Liver (tissue), 9 donors: Measurements from ENCODE around the gene TNPO3. TPM values are rescaled to one million over a fixed set of nuclear protein-coding genes. Genes with fewer than 3 reads are reported as not detected.

Source experiments
- DNase-seq: peaks from one replicate; pipeline ENCODE4 v3.0.0-alpha.2; 2017; ENCODE audit warnings: low spot score
- H3K27ac ChIP-seq, 2 donors: one replicate each; pipeline ENCODE4 v1.7.0; 2013; ENCODE audit warnings: inconsistent platforms in 2 of 2, low read length in 2 of 2, control low read depth in 1 of 2, low read depth in 1 of 2, mild to moderate bottlenecking in 1 of 2
- H3K27me3 ChIP-seq, 4 donors: one replicate each; pipeline versions ENCODE4 v1.6.1 to v1.7.0; 2013; ENCODE audit warnings: low read length in 3 of 4, inconsistent platforms in 1 of 4, mild to moderate bottlenecking in 1 of 4, moderate library complexity in 1 of 4; ENCODE audit not compliant: control insufficient read depth in 4 of 4, insufficient read depth in 4 of 4
- H3K36me3 ChIP-seq, 4 donors: one replicate each; pipeline versions ENCODE4 v1.6.1 to v1.7.0; 2013; ENCODE audit warnings: low read length in 3 of 4, mild to moderate bottlenecking in 3 of 4, low read depth in 1 of 4, moderate library complexity in 1 of 4; ENCODE audit not compliant: control insufficient read depth in 4 of 4, insufficient read depth in 3 of 4
- H3K4me1 ChIP-seq, 4 donors: one replicate each; pipeline versions ENCODE4 v1.6.1 to v1.7.0; 2013; ENCODE audit warnings: low read length in 3 of 4, mild to moderate bottlenecking in 3 of 4, moderate library complexity in 1 of 4; ENCODE audit not compliant: control insufficient read depth in 4 of 4, insufficient read depth in 4 of 4
- H3K4me3 ChIP-seq, 3 donors: one replicate each; pipeline versions ENCODE4 v1.6.1 to v1.7.0; 2013; ENCODE audit warnings: low read length in 3 of 3, control low read depth in 1 of 3, low read depth in 1 of 3, mild to moderate bottlenecking in 1 of 3
- H3K9ac ChIP-seq, 2 donors: one replicate each; pipeline ENCODE4 v1.7.0; 2013; ENCODE audit warnings: low read length in 2 of 2, mild to moderate bottlenecking in 2 of 2, moderate library complexity in 2 of 2, control low read depth in 1 of 2, low read depth in 1 of 2
- H3K9me3 ChIP-seq, 4 donors: one replicate each; pipeline versions ENCODE4 v1.6.1 to v1.7.0; 2013; ENCODE audit warnings: low read length in 3 of 4; ENCODE audit not compliant: control insufficient read depth in 4 of 4
- EGR1 ChIP-seq, 2 donors: IDR thresholded peaks; 2 replicates each; pipeline ENCODE4 v1.6.1; 2016 to 2018; ENCODE audit warnings: antibody characterized with exemption in 2 of 2, low read depth in 2 of 2
- FOXA1 ChIP-seq: IDR thresholded peaks from 2 replicates; pipeline ENCODE4 v1.6.1; 2016; ENCODE audit warnings: antibody characterized with exemption
- FOXA2 ChIP-seq: IDR thresholded peaks from 2 replicates; pipeline ENCODE4 v1.6.1; 2016; ENCODE audit warnings: antibody characterized with exemption
- GABPA ChIP-seq, 2 donors: IDR thresholded peaks in 1 of 2; conservative IDR thresholded peaks in 1 of 2; 2 replicates each; pipeline ENCODE4 v1.6.1; 2016; ENCODE audit warnings: antibody characterized with exemption in 2 of 2, mild to moderate bottlenecking in 1 of 2, moderate library complexity in 1 of 2
- HNF4A ChIP-seq, 2 donors: conservative IDR thresholded peaks; 2 replicates each; pipeline ENCODE4 v1.6.1; 2016; ENCODE audit warnings: antibody characterized with exemption in 2 of 2, mild to moderate bottlenecking in 2 of 2
- HNF4G ChIP-seq: IDR thresholded peaks from 2 replicates; pipeline ENCODE4 v1.6.1; 2016; ENCODE audit warnings: antibody characterized with exemption
- JUND ChIP-seq, 2 donors: IDR thresholded peaks; 2 replicates each; pipeline ENCODE4 v1.6.1; 2016; ENCODE audit warnings: antibody characterized with exemption in 2 of 2
- NR2F2 ChIP-seq: IDR thresholded peaks from 2 replicates; pipeline ENCODE4 v1.6.1; 2016; ENCODE audit warnings: antibody characterized with exemption
- RAD21 ChIP-seq, 2 donors: IDR thresholded peaks; 2 replicates each; pipeline ENCODE4 v1.6.1; 2016; ENCODE audit warnings: antibody characterized with exemption in 2 of 2, mild to moderate bottlenecking in 2 of 2
- RXRA ChIP-seq, 2 donors: IDR thresholded peaks; 2 replicates each; pipeline ENCODE4 v1.6.1; 2017 to 2018; ENCODE audit warnings: antibody characterized with exemption in 2 of 2, mild to moderate bottlenecking in 1 of 2
- SP1 ChIP-seq: IDR thresholded peaks from 2 replicates; pipeline ENCODE4 v1.6.1; 2018; ENCODE audit warnings: antibody characterized with exemption, mild to moderate bottlenecking
- TAF1 ChIP-seq: conservative IDR thresholded peaks from 2 replicates; pipeline ENCODE4 v1.6.1; 2016; ENCODE audit warnings: antibody characterized with exemption, mild to moderate bottlenecking
- YY1 ChIP-seq: IDR thresholded peaks from 2 replicates; pipeline ENCODE4 v1.6.1; 2016; ENCODE audit warnings: antibody characterized with exemption, mild to moderate bottlenecking
- WGBS: extraction: QIAGEN DNeasy Blood & Tissue Kit; methylation state at CpG from one replicate; pipeline ENCODE4 v1.1.7; 2013; 5-methylcytosine and 5-hydroxymethylcytosine counted together
- polyA plus RNA-seq, 2 donors: library from polyadenylated mRNA; stranded (reverse) in 1 of 2; unstranded in 1 of 2; fragments of 200-250 nt in 1 of 2; fragments of >200 nt in 1 of 2; fragmentation: Nextera tagmentation in 1 of 2; extraction: Ambion mirVana in 1 of 2; gene quantifications; one replicate each; pipeline versions ENCODE4 v1.2.1 to v1.2.3, GENCODE V29; 2013 to 2015
- total RNA-seq, 2 donors: library from RNA; depleted of rRNA; stranded (reverse); fragments of >200 nt; gene quantifications; one replicate each; pipeline ENCODE4 v1.2.3, GENCODE V29; 2014
- TF ChIP-seq, protein P1 (sequence below): fragments of 150-350 bp; IDR thresholded peaks from 2 replicates; pipeline ENCODE4 v1.5.1; 2017; ENCODE audit warnings: improper control_type of control experiment, low read depth, low read length; ENCODE audit not compliant: missing input control
- TF ChIP-seq, protein P2 (sequence below): IDR thresholded peaks from 2 replicates; pipeline ENCODE4 v1.6.1; 2016; ENCODE audit warnings: antibody characterized with exemption
- TF ChIP-seq, protein P3 (sequence below): IDR thresholded peaks from 2 replicates; pipeline ENCODE4 v1.6.1; 2016; ENCODE audit warnings: antibody characterized with exemption
- TF ChIP-seq, protein P4 (sequence below): IDR thresholded peaks from 2 replicates; pipeline ENCODE4 v1.6.1; 2016; ENCODE audit warnings: antibody characterized with exemption, mild to moderate bottlenecking
- TF ChIP-seq, protein P5 (sequence below): IDR thresholded peaks from 2 replicates; pipeline ENCODE4 v1.6.1; 2016; ENCODE audit warnings: antibody characterized with exemption
- donor health status: healthy.
- donor health status: healthy.
- donor health status: healthy.
- donor health status: healthy.
- donor health status: healthy.

The TNPO3 gene
- total and polyA plus RNA-seq, 4 donors, result 9.2 to 38.9 (median 20.0) TPM

DNA sequence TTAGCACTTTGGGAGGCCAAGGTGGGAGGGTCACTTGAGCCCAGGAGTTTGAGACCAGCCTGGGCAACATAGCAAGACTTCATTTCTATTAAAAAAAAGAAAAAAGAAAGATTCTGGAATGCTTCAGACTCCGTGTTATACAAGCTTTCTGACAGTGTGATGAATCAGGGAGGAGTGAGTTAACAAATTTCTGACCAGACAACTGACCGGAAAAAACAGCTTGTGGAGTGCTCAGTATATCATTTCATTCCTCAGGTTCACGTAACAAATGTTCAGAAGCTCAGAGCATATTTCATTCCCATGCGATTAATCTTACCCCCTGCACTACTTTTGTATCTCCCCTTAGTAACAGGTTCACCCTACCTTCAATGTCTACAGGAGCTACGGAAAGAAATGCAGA is 28.6 kb upstream of the TNPO3 start:
- no peaks in the 10 kb centered on the region for H3K4me1 ChIP-seq
- no peak overlapping the region for H3K27ac ChIP-seq
- TF ChIP-seq, protein P1, sequence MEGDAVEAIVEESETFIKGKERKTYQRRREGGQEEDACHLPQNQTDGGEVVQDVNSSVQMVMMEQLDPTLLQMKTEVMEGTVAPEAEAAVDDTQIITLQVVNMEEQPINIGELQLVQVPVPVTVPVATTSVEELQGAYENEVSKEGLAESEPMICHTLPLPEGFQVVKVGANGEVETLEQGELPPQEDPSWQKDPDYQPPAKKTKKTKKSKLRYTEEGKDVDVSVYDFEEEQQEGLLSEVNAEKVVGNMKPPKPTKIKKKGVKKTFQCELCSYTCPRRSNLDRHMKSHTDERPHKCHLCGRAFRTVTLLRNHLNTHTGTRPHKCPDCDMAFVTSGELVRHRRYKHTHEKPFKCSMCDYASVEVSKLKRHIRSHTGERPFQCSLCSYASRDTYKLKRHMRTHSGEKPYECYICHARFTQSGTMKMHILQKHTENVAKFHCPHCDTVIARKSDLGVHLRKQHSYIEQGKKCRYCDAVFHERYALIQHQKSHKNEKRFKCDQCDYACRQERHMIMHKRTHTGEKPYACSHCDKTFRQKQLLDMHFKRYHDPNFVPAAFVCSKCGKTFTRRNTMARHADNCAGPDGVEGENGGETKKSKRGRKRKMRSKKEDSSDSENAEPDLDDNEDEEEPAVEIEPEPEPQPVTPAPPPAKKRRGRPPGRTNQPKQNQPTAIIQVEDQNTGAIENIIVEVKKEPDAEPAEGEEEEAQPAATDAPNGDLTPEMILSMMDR, result no peak
- TF ChIP-seq, protein P2, sequence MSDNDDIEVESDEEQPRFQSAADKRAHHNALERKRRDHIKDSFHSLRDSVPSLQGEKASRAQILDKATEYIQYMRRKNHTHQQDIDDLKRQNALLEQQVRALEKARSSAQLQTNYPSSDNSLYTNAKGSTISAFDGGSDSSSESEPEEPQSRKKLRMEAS, result no peak
- TF ChIP-seq, protein P3, sequence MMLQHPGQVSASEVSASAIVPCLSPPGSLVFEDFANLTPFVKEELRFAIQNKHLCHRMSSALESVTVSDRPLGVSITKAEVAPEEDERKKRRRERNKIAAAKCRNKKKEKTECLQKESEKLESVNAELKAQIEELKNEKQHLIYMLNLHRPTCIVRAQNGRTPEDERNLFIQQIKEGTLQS, result no peak
- TF ChIP-seq HNF4G (no peak), FOXA2 (no peak), TAF1 (no peak), RXRA (IDR thresholded peaks at IDR 0.05) (no peak), EGR1 (IDR thresholded peaks at IDR 0.05; ENCODE audit: low read depth in 2 of 2) (no peak), NR2F2 (no peak), HNF4A (conservative IDR thresholded peaks at IDR 0.05) (no peak), SP1 (no peak), FOXA1 (no peak), JUND (IDR thresholded peaks at IDR 0.05) (no peak), GABPA (IDR thresholded peaks at IDR 0.05 in 1 of 2, conservative IDR thresholded peaks at IDR 0.05 in 1 of 2) (no peak), YY1 (no peak), RAD21 (IDR thresholded peaks at IDR 0.05) (no peak)
- TF ChIP-seq, protein P4, sequence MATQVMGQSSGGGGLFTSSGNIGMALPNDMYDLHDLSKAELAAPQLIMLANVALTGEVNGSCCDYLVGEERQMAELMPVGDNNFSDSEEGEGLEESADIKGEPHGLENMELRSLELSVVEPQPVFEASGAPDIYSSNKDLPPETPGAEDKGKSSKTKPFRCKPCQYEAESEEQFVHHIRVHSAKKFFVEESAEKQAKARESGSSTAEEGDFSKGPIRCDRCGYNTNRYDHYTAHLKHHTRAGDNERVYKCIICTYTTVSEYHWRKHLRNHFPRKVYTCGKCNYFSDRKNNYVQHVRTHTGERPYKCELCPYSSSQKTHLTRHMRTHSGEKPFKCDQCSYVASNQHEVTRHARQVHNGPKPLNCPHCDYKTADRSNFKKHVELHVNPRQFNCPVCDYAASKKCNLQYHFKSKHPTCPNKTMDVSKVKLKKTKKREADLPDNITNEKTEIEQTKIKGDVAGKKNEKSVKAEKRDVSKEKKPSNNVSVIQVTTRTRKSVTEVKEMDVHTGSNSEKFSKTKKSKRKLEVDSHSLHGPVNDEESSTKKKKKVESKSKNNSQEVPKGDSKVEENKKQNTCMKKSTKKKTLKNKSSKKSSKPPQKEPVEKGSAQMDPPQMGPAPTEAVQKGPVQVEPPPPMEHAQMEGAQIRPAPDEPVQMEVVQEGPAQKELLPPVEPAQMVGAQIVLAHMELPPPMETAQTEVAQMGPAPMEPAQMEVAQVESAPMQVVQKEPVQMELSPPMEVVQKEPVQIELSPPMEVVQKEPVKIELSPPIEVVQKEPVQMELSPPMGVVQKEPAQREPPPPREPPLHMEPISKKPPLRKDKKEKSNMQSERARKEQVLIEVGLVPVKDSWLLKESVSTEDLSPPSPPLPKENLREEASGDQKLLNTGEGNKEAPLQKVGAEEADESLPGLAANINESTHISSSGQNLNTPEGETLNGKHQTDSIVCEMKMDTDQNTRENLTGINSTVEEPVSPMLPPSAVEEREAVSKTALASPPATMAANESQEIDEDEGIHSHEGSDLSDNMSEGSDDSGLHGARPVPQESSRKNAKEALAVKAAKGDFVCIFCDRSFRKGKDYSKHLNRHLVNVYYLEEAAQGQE, result no peak
- TF ChIP-seq, protein P5, sequence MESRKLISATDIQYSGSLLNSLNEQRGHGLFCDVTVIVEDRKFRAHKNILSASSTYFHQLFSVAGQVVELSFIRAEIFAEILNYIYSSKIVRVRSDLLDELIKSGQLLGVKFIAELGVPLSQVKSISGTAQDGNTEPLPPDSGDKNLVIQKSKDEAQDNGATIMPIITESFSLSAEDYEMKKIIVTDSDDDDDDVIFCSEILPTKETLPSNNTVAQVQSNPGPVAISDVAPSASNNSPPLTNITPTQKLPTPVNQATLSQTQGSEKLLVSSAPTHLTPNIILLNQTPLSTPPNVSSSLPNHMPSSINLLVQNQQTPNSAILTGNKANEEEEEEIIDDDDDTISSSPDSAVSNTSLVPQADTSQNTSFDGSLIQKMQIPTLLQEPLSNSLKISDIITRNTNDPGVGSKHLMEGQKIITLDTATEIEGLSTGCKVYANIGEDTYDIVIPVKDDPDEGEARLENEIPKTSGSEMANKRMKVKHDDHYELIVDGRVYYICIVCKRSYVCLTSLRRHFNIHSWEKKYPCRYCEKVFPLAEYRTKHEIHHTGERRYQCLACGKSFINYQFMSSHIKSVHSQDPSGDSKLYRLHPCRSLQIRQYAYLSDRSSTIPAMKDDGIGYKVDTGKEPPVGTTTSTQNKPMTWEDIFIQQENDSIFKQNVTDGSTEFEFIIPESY, result no peak
- no peak for DNase-seq
- no peaks in the 10 kb centered on the region for H3K36me3 ChIP-seq
- WGBS, result 81% methylated on average over 5 of the region's 5 CpGs
- no peak overlapping the region for H3K4me3 ChIP-seq
- no peaks in the 10 kb centered on the region for H3K9me3 ChIP-seq
- no peak overlapping the region for H3K9ac ChIP-seq
- no peaks in the 10 kb centered on the region for H3K27me3 ChIP-seq

DNA sequence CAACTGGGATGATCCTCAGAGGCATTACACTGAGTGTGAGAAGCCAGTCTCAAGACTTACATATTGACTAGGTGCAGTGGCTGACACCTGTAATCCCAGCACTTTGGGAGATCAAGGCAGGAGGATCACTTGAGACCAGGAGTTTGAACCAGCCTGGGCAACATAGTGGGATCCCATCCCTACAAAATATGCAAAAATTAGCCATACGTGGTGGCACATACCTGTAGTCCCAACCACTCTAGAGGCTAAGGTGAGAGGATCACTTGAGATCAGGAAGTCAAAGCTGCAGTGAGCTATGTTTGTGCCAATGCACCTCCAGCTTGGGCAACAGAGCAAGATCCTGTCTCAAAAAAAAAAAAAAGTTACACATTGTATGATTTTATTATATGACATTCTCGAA is 23.5 kb upstream of the TNPO3 start:
- no peaks in the 10 kb centered on the region for H3K9me3 ChIP-seq
- no peak for DNase-seq
- H3K27me3 ChIP-seq, result no peaks in the 10 kb centered on the region
- H3K9ac ChIP-seq, result no peak overlapping the region
- WGBS, result 94% methylated on average over 2 of the region's 2 CpGs
- no peaks in the 10 kb centered on the region for H3K4me1 ChIP-seq
- H3K36me3 ChIP-seq, result no peaks in the 10 kb centered on the region
- H3K4me3 ChIP-seq, result no peak overlapping the region
- H3K27ac ChIP-seq, result no peak overlapping the region
- no peak for TF ChIP-seq NR2F2
- TF ChIP-seq, protein P5, result no peak
- no peak for TF ChIP-seq HNF4A (conservative IDR thresholded peaks at IDR 0.05)
- no peak for TF ChIP-seq TAF1
- TF ChIP-seq, protein P2, result no peak
- TF ChIP-seq SP1, result no peak
- TF ChIP-seq JUND (IDR thresholded peaks at IDR 0.05), result no peak
- TF ChIP-seq, protein P3, result no peak
- no peak for TF ChIP-seq RXRA (IDR thresholded peaks at IDR 0.05)
- TF ChIP-seq FOXA1, result no peak
- no peak for TF ChIP-seq HNF4G
- TF ChIP-seq, protein P4, result no peak
